ENCODE results near the gene LRP1-AS.
A peak's percentile ranks its signal among the peaks of the same experiment; 100 is the strongest.

LRP1-AS gene

GRCh38 chr12:57096748-57097553, 50.5 kb downstream of the LRP1-AS start:
- Mint-ChIP-seq H3K27me3 (ENCODE audit: low read depth, poor library complexity) (no peaks in the 10 kb centered on the region), H3K4me1 (peaks cover 46% of the 10 kb centered on the region), H3K27ac (peak overlapping the region; percentile 76), H3K36me3 (ENCODE audit: low read depth) (peaks cover 56% of the 10 kb centered on the region), H3K4me3 (no peak overlapping the region), H3K9me3 (no peaks in the 10 kb centered on the region)
- DNase-seq = no peak
- TF ChIP-seq CTCF (IDR thresholded peaks at IDR 0.05) = no peak

GRCh38 chr12:57096099-57096572, 51.3 kb downstream of the LRP1-AS start:
- no peak for TF ChIP-seq CTCF (IDR thresholded peaks at IDR 0.05)

GRCh38 chr12:57095440-57095839, 52.0 kb downstream of the LRP1-AS start:
- no peak for DNase-seq
- Mint-ChIP-seq H3K27me3 (ENCODE audit: low read depth, poor library complexity) (no peaks in the 10 kb centered on the region), H3K9me3 (no peaks in the 10 kb centered on the region), H3K36me3 (ENCODE audit: low read depth) (peaks cover 63% of the 10 kb centered on the region), H3K27ac (peak overlapping the region; percentile 83), H3K4me3 (no peak overlapping the region), H3K4me1 (peaks cover 58% of the 10 kb centered on the region)
- no peak for TF ChIP-seq CTCF (IDR thresholded peaks at IDR 0.05)

More at GRCh38 chr12:57096099-57096572, 51.3 kb downstream of the LRP1-AS start:
- Mint-ChIP-seq H3K4me1 (peaks cover 51% of the 10 kb centered on the region), H3K4me3 (no peak overlapping the region), H3K9me3 (no peaks in the 10 kb centered on the region), H3K36me3 (ENCODE audit: low read depth) (peaks cover 60% of the 10 kb centered on the region), H3K27me3 (ENCODE audit: low read depth, poor library complexity) (no peaks in the 10 kb centered on the region), H3K27ac (peak overlapping the region; percentile 83)
- no peak for DNase-seq
